Activated CD8-positive, alpha-beta T cell treated with anti-CD3 and anti-CD28 coated beads for 36 hours (primary cell): ENCODE results near the gene SALL2. TPM values are rescaled to one million over a fixed set of nuclear protein-coding genes. Genes with fewer than 3 reads are reported as not detected.

Experiments used
- ATAC-seq: fragments of 200-7000 bp; cut with Tn5 transposase; one replicate; pipeline ENCODE4 v1.10.0; 2021; ENCODE audit warnings: mild to moderate bottlenecking, moderate library complexity
- CTCF ChIA-PET: fragments of 350-600 bp; sonication (Branson Sonifier 250); formaldehyde crosslinking; loops from one replicate; lab custom pipeline; 2021; ENCODE audit warnings: antibody characterized with exemption; lab: Charles Lee
- POLR2A ChIA-PET: fragments of 350-600 bp; sonication (Branson Sonifier 250); formaldehyde crosslinking; loops from one replicate; lab custom pipeline; 2021; ENCODE audit warnings: antibody characterized with exemption; lab: Charles Lee
- DNase-seq: peaks from one replicate; pipeline ENCODE4 v3.0.0-alpha.2; 2020
- H3K27ac Mint-ChIP-seq: one replicate; pipeline ENCODE4 v1.8.0; 2021; ENCODE audit warnings: mild to moderate bottlenecking, mixed read lengths
- H3K27me3 Mint-ChIP-seq: one replicate; pipeline ENCODE4 v1.8.0; 2021; ENCODE audit warnings: mixed read lengths
- H3K36me3 Mint-ChIP-seq: one replicate; pipeline ENCODE4 v1.8.0; 2021; ENCODE audit warnings: low read depth, mixed read lengths
- H3K4me1 Mint-ChIP-seq: one replicate; pipeline ENCODE4 v1.8.0; 2021; ENCODE audit warnings: low read depth, mixed read lengths
- H3K4me3 Mint-ChIP-seq: one replicate; pipeline ENCODE4 v1.8.0; 2021; ENCODE audit warnings: mild to moderate bottlenecking, moderate library complexity, mixed read lengths
- H3K9me3 Mint-ChIP-seq: one replicate; pipeline ENCODE4 v1.8.0; 2021; ENCODE audit warnings: mixed read lengths
- intact Hi-C: fragments of 100-400 bp; cut with micrococcal nuclease; formaldehyde crosslinking; loops from one replicate; pipeline ENCODE4 v1.10.0; 2022
- total RNA-seq, 2 experiments: library from RNA; stranded (reverse); gene quantifications; one replicate each; pipeline ENCODE4 v1.2.3, GENCODE V29; 2021
- TF ChIP-seq, protein P1 (sequence below): fragments of 200-600 bp; IDR thresholded peaks from one replicate; pipeline ENCODE4 v1.8.0; 2022; ENCODE audit warnings: antibody characterized with exemption, mild to moderate bottlenecking

The SALL2 gene
- total RNA-seq, 2 experiments from 2014 or later, result 2.9 to 3.5 TPM

DNA sequence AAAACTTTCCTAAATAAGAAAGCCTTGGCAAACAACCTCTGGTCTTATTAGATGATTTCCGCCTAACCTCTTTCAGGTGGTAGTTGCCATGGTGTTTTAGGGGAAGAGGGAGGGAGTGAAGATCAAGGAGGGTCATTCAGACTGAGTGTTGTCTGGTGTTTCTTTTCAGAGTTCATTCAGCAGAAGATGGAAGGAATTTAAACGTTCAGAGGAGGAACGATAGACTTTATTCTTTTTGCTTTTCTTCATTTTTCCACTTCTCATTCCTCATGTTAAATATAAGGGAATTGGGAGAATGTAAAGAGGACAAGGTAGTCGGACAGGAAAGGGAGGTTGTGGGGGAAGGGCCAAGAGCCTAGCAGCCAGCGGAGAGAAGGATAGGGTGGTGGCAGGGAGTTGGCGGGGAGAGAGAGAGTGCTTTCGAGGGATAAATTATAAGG is 17.4 kb upstream of the SALL2 start:
- H3K27me3 Mint-ChIP-seq, result peaks cover 11% of the 10 kb centered on the region
- DNase-seq, result no peak
- intact Hi-C loops, result no loop called here
- H3K4me3 Mint-ChIP-seq, result no peak overlapping the region
- POLR2A ChIA-PET, result no interaction called here
- CTCF ChIA-PET, result no interaction called here
- no peaks in the 10 kb centered on the region for H3K9me3 Mint-ChIP-seq
- H3K27ac Mint-ChIP-seq, result no peak overlapping the region
- H3K4me1 Mint-ChIP-seq, result no peaks in the 10 kb centered on the region
- H3K36me3 Mint-ChIP-seq, result no peaks in the 10 kb centered on the region
- TF ChIP-seq, protein P1, sequence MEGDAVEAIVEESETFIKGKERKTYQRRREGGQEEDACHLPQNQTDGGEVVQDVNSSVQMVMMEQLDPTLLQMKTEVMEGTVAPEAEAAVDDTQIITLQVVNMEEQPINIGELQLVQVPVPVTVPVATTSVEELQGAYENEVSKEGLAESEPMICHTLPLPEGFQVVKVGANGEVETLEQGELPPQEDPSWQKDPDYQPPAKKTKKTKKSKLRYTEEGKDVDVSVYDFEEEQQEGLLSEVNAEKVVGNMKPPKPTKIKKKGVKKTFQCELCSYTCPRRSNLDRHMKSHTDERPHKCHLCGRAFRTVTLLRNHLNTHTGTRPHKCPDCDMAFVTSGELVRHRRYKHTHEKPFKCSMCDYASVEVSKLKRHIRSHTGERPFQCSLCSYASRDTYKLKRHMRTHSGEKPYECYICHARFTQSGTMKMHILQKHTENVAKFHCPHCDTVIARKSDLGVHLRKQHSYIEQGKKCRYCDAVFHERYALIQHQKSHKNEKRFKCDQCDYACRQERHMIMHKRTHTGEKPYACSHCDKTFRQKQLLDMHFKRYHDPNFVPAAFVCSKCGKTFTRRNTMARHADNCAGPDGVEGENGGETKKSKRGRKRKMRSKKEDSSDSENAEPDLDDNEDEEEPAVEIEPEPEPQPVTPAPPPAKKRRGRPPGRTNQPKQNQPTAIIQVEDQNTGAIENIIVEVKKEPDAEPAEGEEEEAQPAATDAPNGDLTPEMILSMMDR, result no peak
- no peak for ATAC-seq

DNA sequence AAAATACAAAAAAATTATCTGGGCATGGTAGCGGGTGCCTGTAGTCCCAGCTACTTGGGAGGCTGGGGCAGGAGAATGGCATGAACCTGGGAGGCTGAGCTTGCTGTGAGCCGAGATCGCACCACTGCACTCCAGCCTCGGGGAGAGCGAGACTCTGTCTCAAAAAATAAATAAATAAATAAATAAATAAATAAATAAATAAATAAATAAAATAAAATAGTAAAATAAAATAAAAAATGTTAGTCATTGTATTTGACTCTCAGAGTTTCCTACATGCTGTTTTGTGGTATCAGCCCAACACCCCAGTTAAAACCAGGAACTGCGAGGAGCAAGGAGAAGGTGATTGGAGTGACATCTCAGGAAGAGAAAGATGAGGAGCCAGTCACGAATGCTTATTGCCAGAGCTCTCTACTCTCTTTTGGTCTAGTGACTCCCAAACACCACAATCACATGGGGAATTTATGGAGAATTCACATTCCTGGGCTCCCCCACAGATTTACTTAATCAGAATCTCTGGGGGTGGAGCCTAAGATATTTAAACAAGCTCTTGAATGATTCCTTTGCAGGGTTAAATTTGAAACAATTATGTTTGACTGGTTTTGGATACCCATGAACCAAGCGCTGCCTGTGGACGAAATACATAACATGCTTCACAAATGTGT is 15.4 kb upstream of the SALL2 start:
- intact Hi-C loops, result no loop called here
- no peak for DNase-seq
- TF ChIP-seq, protein P1, result no peak
- Mint-ChIP-seq H3K27me3 (peaks cover 22% of the 10 kb centered on the region), H3K36me3 (no peaks in the 10 kb centered on the region), H3K4me3 (no peak overlapping the region), H3K27ac (no peak overlapping the region), H3K9me3 (no peaks in the 10 kb centered on the region), H3K4me1 (peaks cover 5% of the 10 kb centered on the region)
- ChIA-PET POLR2A (interaction anchor here (0.7 kb wide), 1 partner anchor 30 kb away, joined by 3 read pairs; the partner anchor contains the start of gene METTL3), CTCF (no interaction called here)
- ATAC-seq, result no peak

DNA sequence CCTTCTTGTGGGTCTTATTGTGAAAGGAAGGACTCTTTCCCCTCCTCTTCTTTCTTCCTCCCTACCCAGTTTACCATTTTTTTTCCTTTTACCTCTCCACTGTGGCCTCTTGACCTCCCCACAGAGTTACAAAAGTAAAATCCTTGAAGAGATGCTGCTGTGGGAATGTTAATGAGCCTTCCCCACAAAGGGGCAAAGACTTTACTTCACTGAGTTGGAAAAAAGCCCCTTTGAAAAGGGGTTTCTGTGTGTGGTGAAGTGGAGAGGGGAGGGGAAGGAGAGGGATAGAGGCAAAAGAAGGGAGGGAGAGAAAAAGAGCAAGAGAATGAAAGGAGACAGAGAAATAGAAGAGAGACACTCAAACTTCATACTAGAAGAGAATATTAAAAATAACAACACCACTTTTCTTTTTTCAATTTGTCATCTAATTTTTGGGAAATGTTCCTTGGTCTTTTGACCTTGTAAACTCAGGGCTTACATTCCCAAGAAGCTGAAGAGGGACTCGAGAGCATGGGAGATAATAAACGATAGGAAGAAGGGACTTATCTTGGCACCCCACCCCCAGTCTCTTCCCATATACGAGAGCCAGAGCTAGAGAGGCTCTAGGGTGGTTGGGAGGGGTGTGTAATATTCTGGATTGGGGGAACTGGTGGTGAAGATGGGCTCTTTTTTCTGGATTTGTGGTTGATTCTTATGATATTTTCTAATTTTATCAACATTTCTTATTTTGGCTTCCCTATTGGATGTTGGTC is 13.2 kb upstream of the SALL2 start:
- ATAC-seq (no peak), DNase-seq (no peak)
- CTCF ChIA-PET, result no interaction called here
- no peak overlapping the region for H3K27ac Mint-ChIP-seq
- no peaks in the 10 kb centered on the region for H3K9me3 Mint-ChIP-seq
- no peak overlapping the region for H3K4me3 Mint-ChIP-seq
- H3K36me3 Mint-ChIP-seq, result no peaks in the 10 kb centered on the region
- H3K27me3 Mint-ChIP-seq, result peaks cover 34% of the 10 kb centered on the region
- H3K4me1 Mint-ChIP-seq, result peaks cover 10% of the 10 kb centered on the region
- TF ChIP-seq, protein P1, result no peak
- POLR2A ChIA-PET, result no interaction called here
- intact Hi-C loops, result no loop called here

DNA sequence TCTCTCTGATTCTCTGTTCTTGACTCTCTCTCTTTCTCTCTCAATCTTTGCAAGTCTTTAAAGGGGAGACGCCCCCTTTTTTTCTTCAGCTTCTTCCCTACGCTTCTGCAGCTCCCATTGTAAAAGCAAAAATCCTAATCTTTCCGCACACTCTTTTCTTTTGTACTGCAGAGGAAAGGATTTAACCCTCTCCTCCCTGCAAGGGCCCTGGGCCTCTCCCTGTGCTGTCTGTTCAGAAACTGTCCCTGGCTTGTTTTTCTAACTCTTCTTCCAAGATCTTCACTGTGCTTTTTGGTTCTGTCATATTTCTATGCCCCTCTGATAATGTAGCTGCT is 10.9 kb upstream of the SALL2 start:
- H3K36me3 Mint-ChIP-seq, result no peaks in the 10 kb centered on the region
- H3K4me3 Mint-ChIP-seq, result no peak overlapping the region
- ChIA-PET POLR2A (interaction anchor here (0.6 to 1.0 kb wide), 2 partner anchors 48 to 49 kb away, joined by 3 to 4 read pairs; no protein-coding TSS in a partner anchor), CTCF (interaction anchor here (1.0 to 1.9 kb wide), 2 partner anchors 25 to 38 kb away, joined by 3 to 9 read pairs; no protein-coding TSS in a partner anchor)
- DNase-seq, result no peak
- TF ChIP-seq, protein P1, result no peak
- peaks cover 10% of the 10 kb centered on the region for H3K4me1 Mint-ChIP-seq
- intact Hi-C loops, result no loop called here
- no peak overlapping the region for H3K27ac Mint-ChIP-seq
- no peaks in the 10 kb centered on the region for H3K9me3 Mint-ChIP-seq
- H3K27me3 Mint-ChIP-seq, result peaks cover 36% of the 10 kb centered on the region
- ATAC-seq, result no peak
